Small intestine (tissue), 7 donors: ENCODE results near the gene ACADVL. TPM values are rescaled to one million over a fixed set of nuclear protein-coding genes. Genes with fewer than 3 reads are reported as not detected.
A peak's percentile ranks its signal among the peaks of the same experiment; 100 is the strongest.

Experiments used
- DNase-seq, 2 donors: peaks; one replicate each; pipeline versions ENCODE4 v3.0.0 to v3.0.0-alpha.2; 2013
- FAIRE-seq: peaks from 2 replicates; lab custom pipeline; 2012; peaks lifted over from hg19 to GRCh38; lab: Jason Lieb, UNC
- H3K27ac ChIP-seq, 3 donors: one replicate each; pipeline ENCODE4 v1.5.1; 2013; ENCODE audit warnings: low read length in 2 of 3, mild to moderate bottlenecking in 2 of 3, control low read depth in 1 of 3, inconsistent platforms in 1 of 3, low read depth in 1 of 3, moderate library complexity in 1 of 3
- H3K27me3 ChIP-seq, 3 donors: one replicate each; pipeline ENCODE4 v1.6.1; 2013; ENCODE audit warnings: low read length in 3 of 3, inconsistent platforms in 1 of 3; ENCODE audit not compliant: control insufficient read depth in 3 of 3, insufficient read depth in 3 of 3
- H3K36me3 ChIP-seq, 3 donors: one replicate each; pipeline ENCODE4 v1.6.1; 2013; ENCODE audit warnings: low read length in 3 of 3, inconsistent platforms in 1 of 3, low read depth in 1 of 3, mild to moderate bottlenecking in 1 of 3, moderate library complexity in 1 of 3; ENCODE audit not compliant: control insufficient read depth in 3 of 3, insufficient read depth in 2 of 3
- H3K4me1 ChIP-seq, 3 donors: one replicate each; pipeline ENCODE4 v1.6.1; 2013; ENCODE audit warnings: low read length in 2 of 3, inconsistent platforms in 1 of 3, low read depth in 1 of 3, mild to moderate bottlenecking in 1 of 3, moderate library complexity in 1 of 3; ENCODE audit not compliant: control insufficient read depth in 3 of 3, insufficient read depth in 2 of 3
- H3K4me3 ChIP-seq, 3 donors: one replicate each; pipeline ENCODE4 v1.5.1; 2013; ENCODE audit warnings: low read length in 3 of 3, control low read depth in 1 of 3, inconsistent platforms in 1 of 3, low read depth in 1 of 3, mild to moderate bottlenecking in 1 of 3, moderate library complexity in 1 of 3
- H3K9me3 ChIP-seq, 2 donors: one replicate each; pipeline ENCODE4 v1.6.1; 2013; ENCODE audit warnings: low read depth in 1 of 2, low read length in 1 of 2; ENCODE audit not compliant: control insufficient read depth in 2 of 2, insufficient read depth in 1 of 2
- WGBS, 3 donors: extraction: QIAGEN DNeasy Blood & Tissue Kit; methylation state at CpG; one replicate each; pipeline ENCODE4 v1.1.7; 2013; 5-methylcytosine and 5-hydroxymethylcytosine counted together
- polyA plus RNA-seq, 4 donors: library from polyadenylated mRNA; stranded (reverse) in 3 of 4; unstranded in 1 of 4; fragments of 200-250 nt in 3 of 4; fragments of 120-200 nt in 1 of 4; gene quantifications; one replicate each; pipeline versions ENCODE4 v1.2.1 to v1.2.3, GENCODE V29; 2013
- donor health status: healthy with polysubstance abuse.
- donor health status: control.
- donor health status: control.
- donor health status: Bipolar disorder and iron deficiency.
- donor health status: healthy.

The ACADVL gene
- polyA plus RNA-seq, 4 donors: 424 to 2,630 (median 1,444) TPM

GRCh38 chr17:7183433-7184090 lies 36.2 kb upstream of the ACADVL start:
- Histone ChIP-seq H3K27ac (no peak overlapping the region), H3K27me3 (no peaks in the 10 kb centered on the region), H3K9me3 (no peaks in the 10 kb centered on the region), H3K4me3 (no peak overlapping the region), H3K36me3 (no peaks in the 10 kb centered on the region), H3K4me1 (peaks cover 0 to 16% (median 0%) of the 10 kb centered on the region in 3 donors)
- DNase-seq (no peak), FAIRE-seq (no peak)
- WGBS, 3 donors: 70 to 79% (median 78%) methylated on average over 7 of the region's 7 CpGs

GRCh38 chr17:7184091-7184488 lies 35.6 kb upstream of the ACADVL start:
- H3K9me3 ChIP-seq: no peaks in the 10 kb centered on the region
- DNase-seq (peak; percentile 72 to 85), FAIRE-seq (no peak)
- no peaks in the 10 kb centered on the region for H3K36me3 ChIP-seq
- no peak overlapping the region for H3K27ac ChIP-seq
- 8 to 44% (median 24%) methylated on average over 14 of the region's 14 CpGs for WGBS, 3 donors
- peaks cover 0 to 14% (median 0%) of the 10 kb centered on the region in 3 donors for H3K4me1 ChIP-seq
- H3K4me3 ChIP-seq: no peak overlapping the region
- no peaks in the 10 kb centered on the region for H3K27me3 ChIP-seq

GRCh38 chr17:7184647-7185046 lies 35.1 kb upstream of the ACADVL start:
- peaks cover 0 to 3% (median 0%) of the 10 kb centered on the region in 3 donors for H3K36me3 ChIP-seq
- H3K9me3 ChIP-seq: no peaks in the 10 kb centered on the region
- no peak for FAIRE-seq
- no peak for DNase-seq
- H3K27ac ChIP-seq: no peak overlapping the region
- no peak overlapping the region for H3K4me3 ChIP-seq
- H3K4me1 ChIP-seq: peaks cover 0 to 8% (median 0%) of the 10 kb centered on the region in 3 donors
- H3K27me3 ChIP-seq: no peaks in the 10 kb centered on the region
- WGBS, 3 donors: 80 to 88% (median 87%) methylated on average over 6 of the region's 6 CpGs

GRCh38 chr17:7186241-7186640 lies 33.5 kb upstream of the ACADVL start:
- 50 to 57% (median 51%) methylated on average over 7 of the region's 7 CpGs for WGBS, 3 donors
- peaks cover 0 to 12% (median 0%) of the 10 kb centered on the region in 3 donors for H3K36me3 ChIP-seq
- FAIRE-seq (no peak), DNase-seq (no peak)
- H3K4me3 ChIP-seq: no peak overlapping the region
- peaks cover 0 to 8% (median 0%) of the 10 kb centered on the region in 3 donors for H3K4me1 ChIP-seq
- no peaks in the 10 kb centered on the region for H3K27me3 ChIP-seq
- no peaks in the 10 kb centered on the region for H3K9me3 ChIP-seq
- no peak overlapping the region for H3K27ac ChIP-seq

GRCh38 chr17:7190276-7190917 lies 29.3 kb upstream of the ACADVL start:
- H3K4me3 ChIP-seq: no peak overlapping the region
- no peaks in the 10 kb centered on the region for H3K4me1 ChIP-seq
- peaks cover 0 to 34% (median 0%) of the 10 kb centered on the region in 3 donors for H3K36me3 ChIP-seq
- FAIRE-seq: no peak
- H3K27ac ChIP-seq: no peak overlapping the region
- DNase-seq: no peak
- no peaks in the 10 kb centered on the region for H3K9me3 ChIP-seq
- WGBS, 3 donors: 88 to 91% (median 90%) methylated on average over 14 of the region's 14 CpGs
- no peaks in the 10 kb centered on the region for H3K27me3 ChIP-seq

GRCh38 chr17:7191069-7191468 lies 28.7 kb upstream of the ACADVL start:
- no peaks in the 10 kb centered on the region for H3K4me1 ChIP-seq
- FAIRE-seq (no peak), DNase-seq (no peak)
- H3K27ac ChIP-seq: no peak overlapping the region
- no peaks in the 10 kb centered on the region for H3K9me3 ChIP-seq
- 93 to 94% (median 93%) methylated on average over 10 to 12 of the region's 12 CpGs for WGBS, 3 donors
- peaks cover 0 to 41% (median 0%) of the 10 kb centered on the region in 3 donors for H3K36me3 ChIP-seq
- no peaks in the 10 kb centered on the region for H3K27me3 ChIP-seq
- H3K4me3 ChIP-seq: no peak overlapping the region

- Histone ChIP-seq H3K36me3 (peaks cover 0 to 45% (median 0%) of the 10 kb centered on the region in 3 donors), H3K27me3 (no peaks in the 10 kb centered on the region), H3K27ac (no peak overlapping the region), H3K4me3 (no peak overlapping the region), H3K4me1 (no peaks in the 10 kb centered on the region), H3K9me3 (no peaks in the 10 kb centered on the region)
- no peak for FAIRE-seq
- peak; percentile 42 to 58 for DNase-seq
- 75 to 76% (median 75%) methylated on average over 26 of the region's 26 CpGs for WGBS, 3 donors
These were observed 28.0 kb upstream of the ACADVL start for GRCh38 chr17:7191571-7192270.

GRCh38 chr17:7192271-7192937 lies 27.3 kb upstream of the ACADVL start:
- FAIRE-seq (no peak), DNase-seq (no peak)
- Histone ChIP-seq H3K36me3 (peaks cover 0 to 48% (median 0%) of the 10 kb centered on the region in 3 donors), H3K27me3 (no peaks in the 10 kb centered on the region), H3K4me1 (no peaks in the 10 kb centered on the region), H3K9me3 (no peaks in the 10 kb centered on the region), H3K27ac (no peak overlapping the region), H3K4me3 (no peak overlapping the region)
- 78 to 82% (median 79%) methylated on average over 11 to 12 of the region's 12 CpGs for WGBS, 3 donors
